IMR-90 (cell line): Measurements from ENCODE around the gene TMEM163. TPM values are rescaled to one million over a fixed set of nuclear protein-coding genes. Genes with fewer than 3 reads are reported as not detected.

Source experiments
- ATAC-seq: fragments of 200-7000 bp; cut with Tn5 transposase; 2 replicates; pipeline ENCODE4 v1.9.1; 2020; ENCODE audit warnings: low read depth, mild to moderate bottlenecking, moderate library complexity
- BruUV-seq: library from RNA; stranded (reverse); fragments of 400-500 nt; replicated peaks from 2 replicates; lab custom pipeline; 2021; lab: Mats Ljungman, UMichigan
- CTCF ChIA-PET: fragments of 300-600 bp; formaldehyde crosslinking; extraction: SDS; loops from one replicate; lab custom pipeline; 2021; ENCODE audit warnings: antibody characterized with exemption; lab: Yijun Ruan, JAX
- POLR2A ChIA-PET: fragments of 300-600 bp; sonication (Branson Sonifier 250); formaldehyde crosslinking; loops from one replicate; lab custom pipeline; 2022; ENCODE audit warnings: antibody characterized with exemption; ENCODE audit not compliant: unreplicated experiment; lab: Charles Lee
- DNase-seq: peaks from one replicate; pipeline ENCODE4 v3.0.0; 2013
- H2AFZ ChIP-seq: replicated peaks from 2 replicates; pipeline ENCODE3; 2013; ENCODE audit warnings: low read length, mild to moderate bottlenecking; ENCODE audit not compliant: poor library complexity
- H2AK5ac ChIP-seq: 2 replicates; pipeline ENCODE4 v1.6.1; 2013; ENCODE audit warnings: low read depth, low read length, inconsistent platforms
- H2AK9ac ChIP-seq: replicated peaks from 2 replicates; pipeline ENCODE3; 2013; ENCODE audit warnings: mild to moderate bottlenecking, low read depth, low read length, moderate library complexity; ENCODE audit not compliant: poor library complexity
- H2BK120ac ChIP-seq: 2 replicates; pipeline ENCODE4 v1.6.1; 2013; ENCODE audit warnings: low read depth, low read length, inconsistent platforms
- H2BK15ac ChIP-seq: 3 replicates; pipeline ENCODE4 v1.6.1; 2013; ENCODE audit warnings: low read depth, low read length, inconsistent platforms
- H2BK20ac ChIP-seq: 2 replicates; pipeline ENCODE4 v1.6.1; 2013; ENCODE audit warnings: low read depth, mild to moderate bottlenecking, inconsistent platforms, low read length, moderate library complexity
- H2BK5ac ChIP-seq: 2 replicates; pipeline ENCODE4 v1.6.1; 2013; ENCODE audit warnings: mild to moderate bottlenecking, low read depth, low read length, inconsistent platforms; ENCODE audit not compliant: poor library complexity, severe bottlenecking
- H3K14ac ChIP-seq: replicated peaks from 2 replicates; pipeline ENCODE4 v1.6.1; 2013; ENCODE audit warnings: low read depth, low read length, inconsistent platforms
- H3K18ac ChIP-seq: 2 replicates; pipeline ENCODE4 v1.6.1; 2013; ENCODE audit warnings: low read depth, low read length, control low read depth
- H3K23ac ChIP-seq: 2 replicates; pipeline ENCODE4 v1.6.1; 2013; ENCODE audit warnings: low read depth, low read length, inconsistent platforms
- H3K27ac ChIP-seq: 2 replicates; pipeline ENCODE4 v1.5.1; 2013; ENCODE audit warnings: mild to moderate bottlenecking, control low read depth, low read length; ENCODE audit not compliant: insufficient read depth
- H3K27me3 ChIP-seq: 2 replicates; pipeline ENCODE4 v1.6.1; 2013; ENCODE audit warnings: low read length; ENCODE audit not compliant: control insufficient read depth, insufficient read depth
- H3K36me3 ChIP-seq: 2 replicates; pipeline ENCODE4 v1.6.1; 2013; ENCODE audit warnings: low read length, mixed read lengths; ENCODE audit not compliant: control insufficient read depth, insufficient read depth
- H3K4ac ChIP-seq: 2 replicates; pipeline ENCODE4 v1.6.1; 2013; ENCODE audit warnings: low read depth, low read length, inconsistent platforms
- H3K4me1 ChIP-seq: 2 replicates; pipeline ENCODE4 v1.6.1; 2013; ENCODE audit warnings: low read length, mixed read lengths; ENCODE audit not compliant: control insufficient read depth, insufficient read depth
- H3K4me2 ChIP-seq: 2 replicates; pipeline ENCODE4 v1.6.1; 2013; ENCODE audit warnings: low read depth, mild to moderate bottlenecking, control low read depth, low read length, moderate library complexity
- H3K4me3 ChIP-seq: 2 replicates; pipeline ENCODE4 v1.5.1; 2013; ENCODE audit warnings: low read depth, mild to moderate bottlenecking, control low read depth, low read length, moderate library complexity; ENCODE audit not compliant: insufficient read depth
- H3K56ac ChIP-seq: 2 replicates; pipeline ENCODE4 v1.6.1; 2013; ENCODE audit warnings: low read length, inconsistent platforms; ENCODE audit not compliant: insufficient read depth; ENCODE audit errors: extremely low read depth
- H3K79me1 ChIP-seq, 2 experiments: 2 replicates each; pipeline ENCODE4 v1.6.1; 2013; ENCODE audit warnings: low read length in 2 of 2, inconsistent platforms in 1 of 2, low read depth in 1 of 2
- H3K9ac ChIP-seq: 2 replicates; pipeline ENCODE4 v1.6.1; 2013; ENCODE audit warnings: low read depth, low read length, control low read depth
- H3K9me1 ChIP-seq: 2 replicates; pipeline ENCODE4 v1.6.1; 2013; ENCODE audit warnings: low read length, inconsistent platforms; ENCODE audit not compliant: insufficient read depth
- H3K9me3 ChIP-seq: 2 replicates; pipeline ENCODE4 v1.6.1; 2013; ENCODE audit warnings: low read length; ENCODE audit not compliant: control insufficient read depth, insufficient read depth
- H4K20me1 ChIP-seq: 2 replicates; pipeline ENCODE4 v1.6.1; 2013; ENCODE audit warnings: low read length, inconsistent platforms; ENCODE audit not compliant: insufficient read depth
- H4K5ac ChIP-seq: 2 replicates; pipeline ENCODE4 v1.6.1; 2013; ENCODE audit warnings: mild to moderate bottlenecking, low read depth, low read length, control low read depth
- H4K8ac ChIP-seq, 2 experiments: 2 replicates each; pipeline ENCODE4 v1.6.1; 2013; ENCODE audit warnings: low read depth in 2 of 2, low read length in 2 of 2, control low read depth in 1 of 2, inconsistent platforms in 1 of 2
- H4K91ac ChIP-seq: 2 replicates; pipeline ENCODE4 v1.6.1; 2013; ENCODE audit warnings: low read depth, low read length, inconsistent platforms; ENCODE audit not compliant: insufficient read depth
- FOS ChIP-seq: fragments of 150-350 bp; IDR thresholded peaks from 2 replicates; pipeline ENCODE4 v1.6.1; 2016; ENCODE audit warnings: low read depth, low read length
- POLR2A ChIP-seq: IDR thresholded peaks from 2 replicates; pipeline ENCODE4 v1.6.1; 2012; ENCODE audit warnings: mild to moderate bottlenecking, low read depth, low read length
- RAD21 ChIP-seq: IDR thresholded peaks from 2 replicates; pipeline ENCODE4 v1.6.1; 2012; ENCODE audit warnings: low read length, improper control_type of control experiment
- WGBS, 2 experiments: methylation state at CpG; one replicate each; pipeline versions ENCODE4 v1.1.5 to v1.1.7; 2013; ENCODE audit warnings: missing lambda C conversion rate in 2 of 2; ENCODE audit not compliant: insufficient read length in 1 of 2; ENCODE audit errors: extremely low coverage in 2 of 2; 5-methylcytosine and 5-hydroxymethylcytosine counted together
- dilution Hi-C: fragments of 300-500 bp; cut with HindIII; formaldehyde crosslinking; loops from one replicate; pipeline ENCODE4 v1.14.3; 2018; ENCODE audit warnings: low sequenced_read_pairs; ENCODE audit not compliant: unreplicated experiment
- in situ Hi-C: fragments of 300-500 bp; cut with MboI; formaldehyde crosslinking; loops from 3 replicates; pipeline ENCODE4 v1.14.3; 2019; ENCODE audit warnings: low sequenced_read_pairs, inconsistent platforms, mixed read lengths
- intact Hi-C: fragments of 100-400 bp; cut with micrococcal nuclease; formaldehyde crosslinking; loops from 2 replicates; pipeline ENCODE4 v1.10.0; 2022
- polyA plus RNA-seq, 3 experiments: library from polyadenylated mRNA; depleted of rRNA; stranded (reverse); fragments of >200 nt; gene quantifications; 2 replicates each; pipeline ENCODE4 v1.2.3, GENCODE V29; 2012; ENCODE audit warnings: low replicate concordance in 1 of 3
- total RNA-seq: library from RNA; depleted of rRNA; stranded (reverse); fragments of >200 nt; gene quantifications from 2 replicates; pipeline ENCODE4 v1.2.3, GENCODE V29; 2012

The TMEM163 gene
- total and polyA plus RNA-seq, 2 of the 4 experiments (the other 2 are of a cell fraction) = not detected

DNA sequence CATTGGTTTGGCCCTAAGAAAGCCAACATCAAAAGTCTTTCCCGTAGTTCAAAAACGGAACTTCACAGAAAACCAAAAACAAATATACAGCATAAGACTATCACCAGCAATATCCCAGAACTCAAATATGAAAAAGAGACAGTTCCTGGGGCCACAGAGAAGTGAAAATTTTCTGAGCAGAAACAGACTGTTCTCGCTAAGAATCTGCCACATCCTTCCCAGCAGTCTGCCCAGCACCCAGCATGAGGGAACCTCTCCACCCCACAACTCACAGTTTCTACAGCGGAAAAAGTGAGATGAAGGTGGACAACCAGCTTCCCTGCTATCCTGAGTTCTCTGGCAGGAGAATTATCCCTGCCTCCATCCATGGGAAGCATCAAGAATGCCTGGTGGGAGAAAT, 26.7 kb upstream of the TMEM163 start:
- H2BK20ac ChIP-seq = no peak overlapping the region
- no peak overlapping the region for H2BK15ac ChIP-seq
- intact Hi-C loops = no loop called here
- H3K14ac ChIP-seq = no peak overlapping the region
- H4K8ac ChIP-seq = no peak overlapping the region
- no CpG with 5 or more reads among the region's 4 CpGs for WGBS, 2 experiments
- ATAC-seq (no peak), DNase-seq (no peak)
- H3K27ac ChIP-seq = no peak overlapping the region
- ChIA-PET POLR2A (no interaction called here), CTCF (no interaction called here)
- H3K4me2 ChIP-seq = no peak overlapping the region
- no peaks in the 10 kb centered on the region for H3K4me1 ChIP-seq
- H3K9ac ChIP-seq = no peak overlapping the region
- no peak overlapping the region for H2AK5ac ChIP-seq
- no peak overlapping the region for H3K4me3 ChIP-seq
- TF ChIP-seq POLR2A (no peak), RAD21 (no peak), FOS (no peak)
- no peaks in the 10 kb centered on the region for H3K79me1 ChIP-seq
- H2BK5ac ChIP-seq = no peak overlapping the region
- BruUV-seq = no TSS peak
- H3K23ac ChIP-seq = no peak overlapping the region
- in situ Hi-C loops = no loop called here
- H2BK120ac ChIP-seq = no peak overlapping the region
- H3K56ac ChIP-seq = no peak overlapping the region
- H2AK9ac ChIP-seq = no peak overlapping the region
- no peak overlapping the region for H2AFZ ChIP-seq
- H3K18ac ChIP-seq = no peak overlapping the region
- H3K36me3 ChIP-seq = no peaks in the 10 kb centered on the region
- no peak overlapping the region for H4K91ac ChIP-seq
- no peak overlapping the region for H3K4ac ChIP-seq
- dilution Hi-C loops = no loop called here
- H3K9me3 ChIP-seq = no peaks in the 10 kb centered on the region
- H3K9me1 ChIP-seq = no peaks in the 10 kb centered on the region
- H3K27me3 ChIP-seq = no peaks in the 10 kb centered on the region
- no peaks in the 10 kb centered on the region for H4K20me1 ChIP-seq
- H4K5ac ChIP-seq = no peak overlapping the region
